HEK293 (cell line): Measurements from ENCODE around the gene KCNB1.

ENCODE experiments used
- CTCF ChIA-PET: fragments of 350-600 bp; formaldehyde crosslinking; extraction: SDS; loops from one replicate; lab custom pipeline; 2021; ENCODE audit warnings: antibody characterized with exemption; lab: Yijun Ruan, JAX
- POLR2A ChIA-PET: fragments of 300-600 bp; formaldehyde crosslinking; extraction: SDS; loops from one replicate; lab custom pipeline; 2020; ENCODE audit warnings: antibody characterized with exemption, inconsistent platforms; lab: Yijun Ruan, JAX
- H3K27ac ChIP-seq: fragments of 200-500 bp; sonication (Bioruptor generic); 2 replicates; pipeline ENCODE4 v1.5.1; 2014; ENCODE audit warnings: low read depth, low read length, control low read depth, inconsistent platforms; ENCODE audit errors: extremely low read depth
- H3K36me3 ChIP-seq, 2 experiments: fragments of 200-500 bp in 1 of 2; sonication (Bioruptor generic) in 1 of 2; 1 replicate in 1 of 2; 2 replicates in 1 of 2; pipeline ENCODE4 v1.5.1; 2014 to 2017; ENCODE audit warnings: inconsistent platforms in 2 of 2, low read length in 2 of 2; ENCODE audit not compliant: control insufficient read depth in 2 of 2, insufficient read depth in 1 of 2
- H3K4me1 ChIP-seq: fragments of 200-500 bp; sonication (Bioruptor generic); 2 replicates; pipeline ENCODE4 v1.5.1; 2014; ENCODE audit warnings: mild to moderate bottlenecking, low read length, inconsistent platforms; ENCODE audit not compliant: control insufficient read depth, insufficient read depth
- H3K4me3 ChIP-seq: 2 replicates; pipeline ENCODE4 v1.5.1; 2011; ENCODE audit warnings: low read depth, mild to moderate bottlenecking, control low read depth, low read length, moderate library complexity
- H3K9me3 ChIP-seq: fragments of 200-500 bp; sonication (Bioruptor generic); 2 replicates; pipeline ENCODE4 v1.5.1; 2014; ENCODE audit warnings: low read depth, low read length, inconsistent platforms; ENCODE audit not compliant: control insufficient read depth, insufficient read depth
- BCL11A ChIP-seq: fragments of 450-650 bp; formaldehyde crosslinking; IDR thresholded peaks from 2 replicates; pipeline ENCODE4 v1.5.1; 2016; ENCODE audit warnings: low read depth, missing biosample characterization, missing genetic modification characterization
- EGR2 ChIP-seq: fragments of 450-650 bp; formaldehyde crosslinking; IDR thresholded peaks from 2 replicates; pipeline ENCODE4 v1.5.1; 2016; ENCODE audit warnings: low read depth, missing biosample characterization, missing genetic modification characterization
- GLI2 ChIP-seq: fragments of 450-650 bp; formaldehyde crosslinking; IDR thresholded peaks from 2 replicates; pipeline ENCODE4; 2017; ENCODE audit warnings: missing biosample characterization, missing genetic modification characterization, low read depth, borderline replicate concordance
- GLIS1 ChIP-seq: fragments of 450-650 bp; formaldehyde crosslinking; IDR thresholded peaks from 2 replicates; pipeline ENCODE4 v1.5.1; 2016; ENCODE audit warnings: missing biosample characterization, missing genetic modification characterization
- MYNN ChIP-seq: fragments of 450-650 bp; formaldehyde crosslinking; IDR thresholded peaks from 2 replicates; pipeline ENCODE4 v1.5.1; 2016; ENCODE audit warnings: missing biosample characterization, missing genetic modification characterization, borderline replicate concordance
- ZBTB48 ChIP-seq: fragments of 450-650 bp; formaldehyde crosslinking; IDR thresholded peaks from 2 replicates; pipeline ENCODE4 v1.5.1; 2016; ENCODE audit warnings: missing biosample characterization, missing genetic modification characterization
- ZFP41 ChIP-seq: fragments of 450-650 bp; formaldehyde crosslinking; IDR thresholded peaks from 2 replicates; pipeline ENCODE4 v1.5.1; 2016; ENCODE audit warnings: missing biosample characterization, missing genetic modification characterization, borderline replicate concordance
- ZFP69B ChIP-seq: fragments of 450-650 bp; formaldehyde crosslinking; IDR thresholded peaks from 2 replicates; pipeline ENCODE4 v1.5.1; 2016; ENCODE audit warnings: missing biosample characterization, missing genetic modification characterization
- ZIC2 ChIP-seq: fragments of 450-650 bp; formaldehyde crosslinking; IDR thresholded peaks from 2 replicates; pipeline ENCODE4 v1.5.1; 2016; ENCODE audit warnings: missing biosample characterization, missing genetic modification characterization
- ZNF157 ChIP-seq: fragments of 450-650 bp; formaldehyde crosslinking; IDR thresholded peaks from 2 replicates; pipeline ENCODE4 v1.5.1; 2016; ENCODE audit warnings: missing biosample characterization, missing genetic modification characterization
- ZNF184 ChIP-seq: fragments of 450-650 bp; IDR thresholded peaks from 2 replicates; pipeline ENCODE4 v1.5.1; 2018; ENCODE audit warnings: missing biosample characterization, mild to moderate bottlenecking, missing genetic modification characterization
- ZNF223 ChIP-seq: fragments of 450-650 bp; formaldehyde crosslinking; IDR thresholded peaks from 2 replicates; pipeline ENCODE4 v1.5.1; 2016; ENCODE audit warnings: missing biosample characterization, missing genetic modification characterization
- ZNF341 ChIP-seq: fragments of 450-650 bp; formaldehyde crosslinking; IDR thresholded peaks from 2 replicates; pipeline ENCODE4; 2016; ENCODE audit warnings: low read depth, missing biosample characterization, missing genetic modification characterization
- ZNF366 ChIP-seq: fragments of 450-650 bp; formaldehyde crosslinking; conservative IDR thresholded peaks from 2 replicates; pipeline ENCODE4 v1.5.1; 2016; ENCODE audit warnings: missing biosample characterization, missing genetic modification characterization
- ZNF621 ChIP-seq: fragments of 450-650 bp; formaldehyde crosslinking; IDR thresholded peaks from 2 replicates; pipeline ENCODE4 v1.5.1; 2017; ENCODE audit warnings: missing biosample characterization, missing genetic modification characterization
- ZNF623 ChIP-seq: fragments of 450-650 bp; formaldehyde crosslinking; IDR thresholded peaks from 2 replicates; pipeline ENCODE4 v1.5.1; 2016; ENCODE audit warnings: missing biosample characterization, missing genetic modification characterization
- TF ChIP-seq, protein P1 (sequence below): fragments of 450-650 bp; formaldehyde crosslinking; IDR thresholded peaks from 2 replicates; pipeline ENCODE4 v1.5.1; 2016; ENCODE audit warnings: missing biosample characterization, missing genetic modification characterization, low read depth
- TF ChIP-seq, protein P2 (sequence below): fragments of 450-650 bp; formaldehyde crosslinking; IDR thresholded peaks from 2 replicates; pipeline ENCODE4 v1.5.1; 2016; ENCODE audit warnings: missing biosample characterization, missing genetic modification characterization

Gene KCNB1

DNA sequence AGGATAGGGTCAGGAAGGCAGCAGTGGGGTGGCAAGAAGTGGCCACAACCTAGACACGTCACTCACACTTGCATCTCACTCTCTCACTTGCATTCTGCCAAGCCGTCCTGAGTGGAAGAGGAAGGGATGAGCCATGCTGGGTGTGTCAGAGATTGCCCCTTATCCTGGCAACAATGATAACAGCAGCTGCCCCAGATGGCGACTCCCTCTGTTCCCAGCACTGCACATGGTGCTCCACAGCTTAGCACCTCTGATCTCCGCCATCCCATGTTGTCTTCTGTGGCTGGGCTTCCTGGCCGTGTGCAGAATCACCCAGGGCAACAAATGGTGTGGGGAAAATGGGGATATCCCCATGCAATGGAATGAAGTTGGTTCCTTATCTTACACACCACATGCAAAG lies 11.1 kb downstream of the KCNB1 start:
- ChIA-PET POLR2A (no interaction called here), CTCF (no interaction called here)
- Histone ChIP-seq H3K4me1 (no peaks in the 10 kb centered on the region), H3K9me3 (no peaks in the 10 kb centered on the region), H3K4me3 (no peak overlapping the region), H3K36me3 (no peaks in the 10 kb centered on the region), H3K27ac (no peak overlapping the region)
- TF ChIP-seq GLIS1 (tag by site-specific recombination) (no peak), GLI2 (tag by site-specific recombination) (no peak), ZIC2 (tag by site-specific recombination) (no peak), ZNF223 (tag by site-specific recombination) (no peak)

DNA sequence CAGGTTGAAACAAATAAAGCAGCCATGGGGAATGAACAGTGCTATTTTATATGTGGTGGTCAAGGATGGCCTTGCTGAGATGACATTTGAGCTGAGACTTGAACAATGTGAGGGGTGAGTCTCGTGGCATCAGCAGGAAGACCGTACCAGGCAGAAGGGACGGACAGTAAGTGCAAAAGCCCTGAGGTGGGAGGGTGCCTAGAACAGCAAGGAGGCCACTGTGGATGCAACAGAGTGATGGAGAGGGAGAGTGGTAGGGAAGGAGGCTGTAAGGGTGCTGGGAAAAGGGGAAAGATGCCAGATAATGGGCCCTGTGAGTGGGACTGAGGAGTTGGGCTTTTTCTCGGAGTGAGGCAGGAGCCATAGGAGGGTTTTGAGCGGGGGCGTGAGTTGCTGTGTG lies 11.5 kb downstream of the KCNB1 start:
- Histone ChIP-seq H3K9me3 (no peaks in the 10 kb centered on the region), H3K36me3 (no peaks in the 10 kb centered on the region), H3K4me1 (no peaks in the 10 kb centered on the region), H3K4me3 (no peak overlapping the region), H3K27ac (no peak overlapping the region)
- peak; percentile 87 for TF ChIP-seq ZNF341 (tag by site-specific recombination)
- peak; percentile 82 for TF ChIP-seq ZNF623
- TF ChIP-seq ZNF184 (tag by site-specific recombination): no peak
- POLR2A ChIA-PET: no interaction called here
- CTCF ChIA-PET: no interaction called here

DNA sequence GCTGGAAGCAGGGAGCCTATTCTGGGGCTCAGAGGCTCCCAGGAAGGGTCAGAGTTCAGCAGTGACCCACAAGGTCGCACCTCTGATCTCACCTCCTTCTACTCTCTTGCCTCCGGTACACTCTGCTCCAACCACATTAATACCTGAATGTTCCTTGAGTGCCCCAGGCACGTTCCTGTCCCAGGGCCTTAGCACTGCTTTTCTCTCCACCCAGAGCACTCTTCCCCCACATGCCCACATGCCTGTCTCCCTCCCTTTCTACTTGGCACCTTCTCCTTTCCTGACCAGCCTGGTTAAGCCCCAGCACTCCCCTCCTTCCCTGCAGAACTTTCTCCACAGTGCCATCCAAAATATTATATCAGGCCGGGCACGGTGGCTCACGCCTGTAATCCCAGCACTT lies 13.4 kb downstream of the KCNB1 start:
- ChIA-PET POLR2A (no interaction called here), CTCF (no interaction called here)
- Histone ChIP-seq H3K9me3 (no peaks in the 10 kb centered on the region), H3K4me1 (no peaks in the 10 kb centered on the region), H3K27ac (no peak overlapping the region), H3K36me3 (no peaks in the 10 kb centered on the region), H3K4me3 (no peak overlapping the region)
- peak; percentile 77 for TF ChIP-seq ZNF623
- no peak for TF ChIP-seq ZNF157 (tag by site-specific recombination)
- no peak for TF ChIP-seq ZFP69B (tag by site-specific recombination)
- TF ChIP-seq MYNN: no peak
- TF ChIP-seq ZNF366 (tag by site-specific recombination): no peak
- TF ChIP-seq, all 188 proteins: peak for 1

DNA sequence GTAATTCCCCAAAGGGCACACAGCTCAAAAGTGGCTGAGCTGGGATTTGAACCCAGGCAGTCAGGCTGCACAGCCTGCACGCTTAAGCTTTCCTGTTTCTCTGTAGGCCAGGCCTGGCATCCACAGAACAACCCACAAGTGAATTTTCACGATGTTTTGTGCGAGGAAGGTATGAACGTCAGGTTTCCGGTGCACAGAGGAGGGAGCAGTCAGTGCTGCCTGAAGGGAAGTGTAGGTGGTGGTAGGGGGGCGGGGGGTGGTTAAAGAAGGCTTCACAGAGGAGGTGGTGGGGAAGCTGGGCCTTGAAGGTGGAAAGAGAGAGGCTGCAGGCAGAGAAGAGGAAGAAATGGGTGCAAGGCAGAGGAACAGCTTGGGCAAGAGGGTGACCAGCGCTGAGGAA lies 14.1 kb downstream of the KCNB1 start:
- TF ChIP-seq, protein P1, sequence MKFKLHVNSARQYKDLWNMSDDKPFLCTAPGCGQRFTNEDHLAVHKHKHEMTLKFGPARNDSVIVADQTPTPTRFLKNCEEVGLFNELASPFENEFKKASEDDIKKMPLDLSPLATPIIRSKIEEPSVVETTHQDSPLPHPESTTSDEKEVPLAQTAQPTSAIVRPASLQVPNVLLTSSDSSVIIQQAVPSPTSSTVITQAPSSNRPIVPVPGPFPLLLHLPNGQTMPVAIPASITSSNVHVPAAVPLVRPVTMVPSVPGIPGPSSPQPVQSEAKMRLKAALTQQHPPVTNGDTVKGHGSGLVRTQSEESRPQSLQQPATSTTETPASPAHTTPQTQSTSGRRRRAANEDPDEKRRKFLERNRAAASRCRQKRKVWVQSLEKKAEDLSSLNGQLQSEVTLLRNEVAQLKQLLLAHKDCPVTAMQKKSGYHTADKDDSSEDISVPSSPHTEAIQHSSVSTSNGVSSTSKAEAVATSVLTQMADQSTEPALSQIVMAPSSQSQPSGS (tag by site-specific recombination): no peak
- TF ChIP-seq ZFP41 (tag by site-specific recombination) (no peak), ZNF621 (no peak), EGR2 (tag by site-specific recombination) (peak; percentile 46; the same call in 1 of the 2 replicates), ZBTB48 (tag by site-specific recombination) (no peak), BCL11A (tag by site-specific recombination) (no peak)
- TF ChIP-seq, protein P2, sequence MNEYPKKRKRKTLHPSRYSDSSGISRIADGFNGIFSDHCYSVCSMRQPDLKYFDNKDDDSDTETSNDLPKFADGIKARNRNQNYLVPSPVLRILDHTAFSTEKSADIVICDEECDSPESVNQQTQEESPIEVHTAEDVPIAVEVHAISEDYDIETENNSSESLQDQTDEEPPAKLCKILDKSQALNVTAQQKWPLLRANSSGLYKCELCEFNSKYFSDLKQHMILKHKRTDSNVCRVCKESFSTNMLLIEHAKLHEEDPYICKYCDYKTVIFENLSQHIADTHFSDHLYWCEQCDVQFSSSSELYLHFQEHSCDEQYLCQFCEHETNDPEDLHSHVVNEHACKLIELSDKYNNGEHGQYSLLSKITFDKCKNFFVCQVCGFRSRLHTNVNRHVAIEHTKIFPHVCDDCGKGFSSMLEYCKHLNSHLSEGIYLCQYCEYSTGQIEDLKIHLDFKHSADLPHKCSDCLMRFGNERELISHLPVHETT (tag by site-specific recombination): no peak
- CTCF ChIA-PET: interaction anchor here (0.7 kb wide), 1 partner anchor 40 kb away, joined by 3 read pairs; no protein-coding TSS in a partner anchor
- Histone ChIP-seq H3K36me3 (no peaks in the 10 kb centered on the region), H3K4me3 (no peak overlapping the region), H3K4me1 (no peaks in the 10 kb centered on the region), H3K27ac (no peak overlapping the region), H3K9me3 (no peaks in the 10 kb centered on the region)
- POLR2A ChIA-PET: no interaction called here
